Smooth muscle cell (in vitro differentiated cells): ENCODE measurements around the gene CAPG. TPM values are rescaled to one million over a fixed set of nuclear protein-coding genes. Genes with fewer than 3 reads are reported as not detected.

Source experiments
- DNase-seq: peaks from one replicate; lab custom pipeline; 2025; ENCODE audit not compliant: unreplicated experiment; lab: John Stamatoyannopoulos, UW
- H2AFZ ChIP-seq: fragments of 200-600 bp; sonication (generic); 2 replicates; pipeline ENCODE4 v1.6.0; 2016; ENCODE audit warnings: antibody characterized with exemption, low read depth, mild to moderate bottlenecking
- H3F3A ChIP-seq: fragments of 200-600 bp; sonication (generic); 2 replicates; pipeline ENCODE4 v1.6.0; 2017; ENCODE audit warnings: antibody characterized with exemption, low read depth
- H3K27ac ChIP-seq: fragments of 200-600 bp; sonication (generic); 2 replicates; pipeline ENCODE4 v1.5.1; 2016; ENCODE audit warnings: low read depth, mild to moderate bottlenecking
- H3K27me3 ChIP-seq: fragments of 200-600 bp; sonication (generic); 2 replicates; pipeline ENCODE4 v1.6.1; 2016; ENCODE audit warnings: low read depth, mild to moderate bottlenecking
- H3K36me3 ChIP-seq: fragments of 200-600 bp; sonication (generic); 2 replicates; pipeline ENCODE4 v1.5.1; 2016; ENCODE audit warnings: low read depth
- H3K4me1 ChIP-seq: fragments of 200-600 bp; sonication (generic); 2 replicates; pipeline ENCODE4 v1.5.1; 2016; ENCODE audit warnings: low read depth
- H3K4me2 ChIP-seq: fragments of 200-600 bp; sonication (generic); 2 replicates; pipeline ENCODE4 v1.6.0; 2016; ENCODE audit warnings: mild to moderate bottlenecking
- H3K4me3 ChIP-seq: fragments of 200-600 bp; sonication (generic); 2 replicates; pipeline ENCODE4 v1.5.1; 2016; ENCODE audit warnings: mild to moderate bottlenecking
- H3K79me2 ChIP-seq: fragments of 200-600 bp; sonication (generic); 2 replicates; pipeline ENCODE4 v1.6.0; 2016; ENCODE audit warnings: low read depth, mild to moderate bottlenecking
- H3K9ac ChIP-seq: fragments of 200-600 bp; sonication (generic); 2 replicates; pipeline ENCODE4 v1.6.0; 2016; ENCODE audit warnings: low read depth
- H3K9me3 ChIP-seq: fragments of 200-600 bp; sonication (generic); replicated peaks from 2 replicates; pipeline ENCODE4 v1.5.1; 2016; ENCODE audit warnings: low read depth
- H4K20me1 ChIP-seq: fragments of 200-600 bp; sonication (generic); 2 replicates; pipeline ENCODE4 v1.6.0; 2016; ENCODE audit warnings: low read depth
- CTCF ChIP-seq: fragments of 200-600 bp; sonication (generic); IDR thresholded peaks from 2 replicates; pipeline ENCODE4 v1.5.1; 2017; ENCODE audit warnings: borderline replicate concordance, mild to moderate bottlenecking, antibody characterized with exemption; ENCODE audit not compliant: insufficient read depth, poor library complexity, severe bottlenecking
- WGBS: methylation state at CpG from one replicate; pipeline ENCODE4 v1.1.7; 2016; ENCODE audit warnings: low lambda C conversion rate; 5-methylcytosine and 5-hydroxymethylcytosine counted together
- polyA plus RNA-seq: library from polyadenylated mRNA; unstranded; fragments of >200 nt; fragmentation: Nextera tagmentation; extraction: Ambion mirVana; gene quantifications from 2 replicates; pipeline ENCODE4 v1.2.1, GENCODE V29; 2016
- total RNA-seq: library from RNA; depleted of rRNA; stranded (reverse); fragments of >200 nt; gene quantifications from 2 replicates; pipeline ENCODE4 v1.2.3, GENCODE V29; 2014

CAPG gene
- total and polyA plus RNA-seq, 2 experiments from 2014 or later = 51.6 to 96.2 TPM

- no peak for DNase-seq
- Histone ChIP-seq H2AFZ (no peak overlapping the region), H3K4me3 (no peak overlapping the region), H3K9me3 (no peaks in the 10 kb centered on the region), H3K79me2 (no peaks in the 10 kb centered on the region), H3K4me2 (no peak overlapping the region), H4K20me1 (no peaks in the 10 kb centered on the region), H3K27ac (no peak overlapping the region), H3K36me3 (no peaks in the 10 kb centered on the region), H3F3A (no peaks in the 10 kb centered on the region), H3K9ac (no peak overlapping the region), H3K27me3 (no peaks in the 10 kb centered on the region), H3K4me1 (no peaks in the 10 kb centered on the region)
- WGBS = 98% methylated on average over 14 of the region's 14 CpGs
- TF ChIP-seq CTCF = no peak
Measured at GRCh38 chr2:85395912-85396475, 14.2 kb downstream of the CAPG start.

GRCh38 chr2:85394976-85395375 is 15.2 kb downstream of the CAPG start:
- no peaks in the 10 kb centered on the region for H3F3A ChIP-seq
- no peak for DNase-seq
- H3K9ac ChIP-seq = no peak overlapping the region
- H2AFZ ChIP-seq = no peak overlapping the region
- TF ChIP-seq CTCF = no peak
- no peaks in the 10 kb centered on the region for H4K20me1 ChIP-seq
- H3K4me3 ChIP-seq = no peak overlapping the region
- H3K9me3 ChIP-seq = no peaks in the 10 kb centered on the region
- H3K27ac ChIP-seq = no peak overlapping the region
- H3K36me3 ChIP-seq = no peaks in the 10 kb centered on the region
- H3K27me3 ChIP-seq = no peaks in the 10 kb centered on the region
- no peaks in the 10 kb centered on the region for H3K4me1 ChIP-seq
- WGBS = 89% methylated on average over 6 of the region's 6 CpGs
- no peak overlapping the region for H3K4me2 ChIP-seq
- no peaks in the 10 kb centered on the region for H3K79me2 ChIP-seq

- H3K9ac ChIP-seq = no peak overlapping the region
- DNase-seq = no peak
Measured at GRCh38 chr2:85394261-85394681, 15.9 kb downstream of the CAPG start.

More at GRCh38 chr2:85394261-85394681, 15.9 kb downstream of the CAPG start:
- H3F3A ChIP-seq = no peaks in the 10 kb centered on the region
- no peaks in the 10 kb centered on the region for H3K36me3 ChIP-seq
- H2AFZ ChIP-seq = no peak overlapping the region
- no peaks in the 10 kb centered on the region for H3K27me3 ChIP-seq
- H4K20me1 ChIP-seq = no peaks in the 10 kb centered on the region
- no peak overlapping the region for H3K4me2 ChIP-seq
- WGBS = 96% methylated on average over 4 of the region's 4 CpGs
- H3K9me3 ChIP-seq = no peaks in the 10 kb centered on the region
- H3K27ac ChIP-seq = no peak overlapping the region
- TF ChIP-seq CTCF = no peak
- no peaks in the 10 kb centered on the region for H3K4me1 ChIP-seq
- no peaks in the 10 kb centered on the region for H3K79me2 ChIP-seq
- H3K4me3 ChIP-seq = no peak overlapping the region
